ENCODE results near the gene NEK4. TPM values are rescaled to one million over a fixed set of nuclear protein-coding genes. Genes with fewer than 3 reads are reported as not detected.

The NEK4 gene
- total RNA-seq, 1 donor from 2014 or later, result 15.1 TPM

DNA sequence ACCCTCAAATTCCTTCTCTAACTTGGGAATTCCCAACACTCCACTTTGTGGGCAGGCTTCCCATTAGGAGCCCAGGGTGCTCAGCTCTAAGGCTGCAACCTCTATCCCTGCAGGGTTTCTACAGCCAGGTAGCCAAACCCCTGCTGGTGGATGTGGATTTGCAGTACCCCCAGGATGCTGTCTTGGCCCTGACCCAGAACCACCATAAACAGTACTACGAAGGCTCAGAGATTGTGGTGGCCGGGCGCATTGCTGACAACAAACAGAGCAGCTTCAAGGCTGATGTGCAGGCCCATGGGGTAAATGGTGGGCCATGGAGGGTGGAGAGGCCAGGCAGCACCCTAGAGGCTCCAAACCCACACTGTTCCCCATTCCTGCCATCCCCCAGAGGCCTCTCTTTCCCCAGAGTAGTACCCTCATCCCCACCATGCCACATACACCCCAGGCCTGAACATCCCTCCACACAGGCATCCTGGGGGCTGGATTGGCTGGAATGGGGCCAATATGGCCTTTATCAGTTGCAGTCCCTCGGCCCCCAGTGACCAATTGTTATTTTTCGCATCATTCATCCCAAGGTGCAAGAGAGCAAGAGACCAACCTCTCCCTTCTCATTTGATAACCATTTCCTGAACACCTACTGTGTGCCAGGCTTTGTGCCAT lies 14.3 kb upstream of the NEK4 start:
- Histone ChIP-seq H3K27me3 (ENCODE audit: insufficient read depth, low read length) (peaks cover 15% of the 10 kb centered on the region), H3K9ac (ENCODE audit: low read length) (no peak overlapping the region), H3K4me1 (ENCODE audit: insufficient read depth, low read length) (no peaks in the 10 kb centered on the region), H3K4me3 (ENCODE audit: insufficient read depth, low read depth, low read length) (no peak overlapping the region), H3K4me2 (ENCODE audit: low read length) (no peak overlapping the region), H3K9me3 (ENCODE audit: insufficient read depth, low read depth, low read length) (no peaks in the 10 kb centered on the region), H3K79me2 (ENCODE audit: insufficient read depth, low read length) (no peaks in the 10 kb centered on the region), H3K27ac (ENCODE audit: low read depth, low read length) (no peak overlapping the region), H2AFZ (ENCODE audit: low read depth, low read length) (no peak overlapping the region), H4K20me1 (ENCODE audit: insufficient read depth, low read length) (no peaks in the 10 kb centered on the region), H3K36me3 (ENCODE audit: insufficient read depth, low read length) (no peaks in the 10 kb centered on the region)
- Mint-ChIP-seq H3K4me1 (ENCODE audit: low read depth, unreplicated experiment) (no peaks in the 10 kb centered on the region), H3K9me3 (ENCODE audit: unreplicated experiment) (peaks cover 5% of the 10 kb centered on the region), H3K4me3 (ENCODE audit: unreplicated experiment) (no peak overlapping the region), H3K36me3 (ENCODE audit: low read depth, unreplicated experiment) (no peaks in the 10 kb centered on the region), H3K27ac (ENCODE audit: unreplicated experiment) (no peak overlapping the region), H3K27me3 (ENCODE audit: low read depth, unreplicated experiment) (peaks cover 56% of the 10 kb centered on the region)
- no peak for TF ChIP-seq EZH2 (IDR thresholded peaks at IDR 0.05; ENCODE audit: insufficient read depth, low read length)
- TF ChIP-seq, protein P1, sequence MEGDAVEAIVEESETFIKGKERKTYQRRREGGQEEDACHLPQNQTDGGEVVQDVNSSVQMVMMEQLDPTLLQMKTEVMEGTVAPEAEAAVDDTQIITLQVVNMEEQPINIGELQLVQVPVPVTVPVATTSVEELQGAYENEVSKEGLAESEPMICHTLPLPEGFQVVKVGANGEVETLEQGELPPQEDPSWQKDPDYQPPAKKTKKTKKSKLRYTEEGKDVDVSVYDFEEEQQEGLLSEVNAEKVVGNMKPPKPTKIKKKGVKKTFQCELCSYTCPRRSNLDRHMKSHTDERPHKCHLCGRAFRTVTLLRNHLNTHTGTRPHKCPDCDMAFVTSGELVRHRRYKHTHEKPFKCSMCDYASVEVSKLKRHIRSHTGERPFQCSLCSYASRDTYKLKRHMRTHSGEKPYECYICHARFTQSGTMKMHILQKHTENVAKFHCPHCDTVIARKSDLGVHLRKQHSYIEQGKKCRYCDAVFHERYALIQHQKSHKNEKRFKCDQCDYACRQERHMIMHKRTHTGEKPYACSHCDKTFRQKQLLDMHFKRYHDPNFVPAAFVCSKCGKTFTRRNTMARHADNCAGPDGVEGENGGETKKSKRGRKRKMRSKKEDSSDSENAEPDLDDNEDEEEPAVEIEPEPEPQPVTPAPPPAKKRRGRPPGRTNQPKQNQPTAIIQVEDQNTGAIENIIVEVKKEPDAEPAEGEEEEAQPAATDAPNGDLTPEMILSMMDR (IDR thresholded peaks at IDR 0.05; ENCODE audit: insufficient read depth, low read depth, low read length), result no peak
- DNase-seq (ENCODE audit: low read depth) (no peak), FAIRE-seq (no peak)

DNA sequence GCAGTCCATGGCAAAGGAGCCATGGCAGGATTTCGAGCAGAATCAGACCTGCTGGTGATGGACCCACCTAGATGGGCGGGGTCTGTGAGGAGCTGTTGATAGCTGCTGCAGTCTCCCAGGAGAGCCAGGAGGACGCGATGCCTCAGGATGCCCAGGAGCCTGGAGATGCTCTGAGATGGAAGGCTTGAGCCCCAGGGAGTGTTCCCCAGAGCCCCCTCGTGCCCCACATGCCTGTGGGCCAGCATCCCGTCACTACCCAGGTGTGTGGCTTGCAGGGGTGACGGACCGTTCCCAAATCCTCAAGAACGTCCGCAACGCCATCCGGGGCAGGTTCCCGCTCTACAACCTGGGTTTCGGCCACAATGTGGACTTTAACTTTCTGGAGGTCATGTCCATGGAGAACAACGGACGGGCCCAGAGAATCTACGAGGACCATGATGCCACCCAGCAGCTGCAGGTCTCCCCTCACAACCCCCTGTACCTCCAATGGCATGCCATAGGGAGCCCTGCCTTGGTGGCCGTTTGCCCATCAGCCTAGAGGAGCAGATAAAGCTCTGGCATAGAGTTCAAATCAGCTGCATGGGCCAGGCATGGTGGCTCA lies 13.4 kb upstream of the NEK4 start:
- H3K27me3 Mint-ChIP-seq (ENCODE audit: low read depth, unreplicated experiment), result peaks cover 63% of the 10 kb centered on the region
- peaks cover 5% of the 10 kb centered on the region for H3K9me3 Mint-ChIP-seq (ENCODE audit: unreplicated experiment)
- H3K9ac ChIP-seq (ENCODE audit: low read length), result no peak overlapping the region
- H2AFZ ChIP-seq (ENCODE audit: low read depth, low read length), result no peak overlapping the region
- H3K27ac ChIP-seq (ENCODE audit: low read depth, low read length), result no peak overlapping the region
- no peak overlapping the region for H3K4me2 ChIP-seq (ENCODE audit: low read length)
- H3K36me3 ChIP-seq (ENCODE audit: insufficient read depth, low read length), result no peaks in the 10 kb centered on the region
- no peak overlapping the region for H3K4me3 ChIP-seq (ENCODE audit: insufficient read depth, low read depth, low read length)
- no peak overlapping the region for H3K27ac Mint-ChIP-seq (ENCODE audit: unreplicated experiment)
- H3K4me3 Mint-ChIP-seq (ENCODE audit: unreplicated experiment), result no peak overlapping the region
- peaks cover 15% of the 10 kb centered on the region for H3K27me3 ChIP-seq (ENCODE audit: insufficient read depth, low read length)
- no peaks in the 10 kb centered on the region for H3K9me3 ChIP-seq (ENCODE audit: insufficient read depth, low read depth, low read length)
- no peaks in the 10 kb centered on the region for H3K4me1 Mint-ChIP-seq (ENCODE audit: low read depth, unreplicated experiment)
- H4K20me1 ChIP-seq (ENCODE audit: insufficient read depth, low read length), result no peaks in the 10 kb centered on the region
- H3K4me1 ChIP-seq (ENCODE audit: insufficient read depth, low read length), result no peaks in the 10 kb centered on the region
- DNase-seq (ENCODE audit: low read depth) (no peak), FAIRE-seq (no peak)
- H3K79me2 ChIP-seq (ENCODE audit: insufficient read depth, low read length), result no peaks in the 10 kb centered on the region
- TF ChIP-seq EZH2 (IDR thresholded peaks at IDR 0.05; ENCODE audit: insufficient read depth, low read length), result no peak
- TF ChIP-seq, protein P1 (IDR thresholded peaks at IDR 0.05; ENCODE audit: insufficient read depth, low read depth, low read length), result no peak
- H3K36me3 Mint-ChIP-seq (ENCODE audit: low read depth, unreplicated experiment), result no peaks in the 10 kb centered on the region

DNA sequence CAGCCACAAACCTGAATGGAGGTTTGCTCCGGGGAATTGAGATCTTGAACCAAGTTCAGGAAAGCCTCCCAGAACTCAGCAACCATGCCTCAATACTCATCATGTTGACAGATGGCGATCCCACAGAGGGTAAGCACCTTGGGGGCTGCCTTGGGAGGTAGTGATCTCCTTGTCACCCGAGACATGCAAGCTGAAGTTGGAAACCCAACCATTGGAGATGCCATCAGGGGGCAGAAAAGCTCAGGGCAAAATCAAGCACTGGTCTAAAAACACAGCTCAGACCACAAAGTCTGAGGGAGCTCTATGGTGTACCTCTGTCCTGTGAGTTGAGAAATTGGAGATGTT lies 12.4 kb upstream of the NEK4 start:
- Mint-ChIP-seq H3K9me3 (ENCODE audit: unreplicated experiment) (peaks cover 5% of the 10 kb centered on the region), H3K4me1 (ENCODE audit: low read depth, unreplicated experiment) (no peaks in the 10 kb centered on the region), H3K27me3 (ENCODE audit: low read depth, unreplicated experiment) (peaks cover 60% of the 10 kb centered on the region), H3K4me3 (ENCODE audit: unreplicated experiment) (no peak overlapping the region), H3K27ac (ENCODE audit: unreplicated experiment) (no peak overlapping the region), H3K36me3 (ENCODE audit: low read depth, unreplicated experiment) (no peaks in the 10 kb centered on the region)
- no peaks in the 10 kb centered on the region for H4K20me1 ChIP-seq (ENCODE audit: insufficient read depth, low read length)
- no peak overlapping the region for H3K27ac ChIP-seq (ENCODE audit: low read depth, low read length)
- H3K4me3 ChIP-seq (ENCODE audit: insufficient read depth, low read depth, low read length), result no peak overlapping the region
- H3K9me3 ChIP-seq (ENCODE audit: insufficient read depth, low read depth, low read length), result no peaks in the 10 kb centered on the region
- FAIRE-seq (no peak), DNase-seq (ENCODE audit: low read depth) (no peak)
- H3K4me1 ChIP-seq (ENCODE audit: insufficient read depth, low read length), result no peaks in the 10 kb centered on the region
- H3K36me3 ChIP-seq (ENCODE audit: insufficient read depth, low read length), result no peaks in the 10 kb centered on the region
- H3K79me2 ChIP-seq (ENCODE audit: insufficient read depth, low read length), result no peaks in the 10 kb centered on the region
- H3K4me2 ChIP-seq (ENCODE audit: low read length), result no peak overlapping the region
- H3K9ac ChIP-seq (ENCODE audit: low read length), result no peak overlapping the region
- peaks cover 15% of the 10 kb centered on the region for H3K27me3 ChIP-seq (ENCODE audit: insufficient read depth, low read length)
- no peak for TF ChIP-seq EZH2 (IDR thresholded peaks at IDR 0.05; ENCODE audit: insufficient read depth, low read length)
- TF ChIP-seq, protein P1 (IDR thresholded peaks at IDR 0.05; ENCODE audit: insufficient read depth, low read depth, low read length), result no peak
- H2AFZ ChIP-seq (ENCODE audit: low read depth, low read length), result no peak overlapping the region

All from astrocyte (in vitro differentiated cells and primary cell).